DOHH2 (cell line): ENCODE data around the gene GALNT12.

Experiments used
- H3F3A ChIP-seq: fragments of 200-600 bp; sonication (generic), shearing (Covaris generic); 2 replicates; pipeline ENCODE4 v1.6.0; 2016; ENCODE audit warnings: antibody characterized with exemption, mild to moderate bottlenecking; ENCODE audit not compliant: control insufficient read depth, insufficient read depth
- H3K27ac ChIP-seq: fragments of 200-600 bp; sonication (generic); 2 replicates; pipeline ENCODE4 v1.5.1; 2014; ENCODE audit warnings: low read depth, mild to moderate bottlenecking, low read length, moderate library complexity
- H3K27me3 ChIP-seq: fragments of 200-600 bp; sonication (generic); 2 replicates; pipeline ENCODE4 v1.6.1; 2014; ENCODE audit warnings: mild to moderate bottlenecking, low read length, mixed read lengths; ENCODE audit not compliant: control insufficient read depth
- H3K36me3 ChIP-seq: fragments of 200-600 bp; sonication (generic); 2 replicates; pipeline ENCODE4 v1.6.1; 2014; ENCODE audit warnings: mild to moderate bottlenecking, low read length, moderate library complexity, mixed read lengths; ENCODE audit not compliant: control insufficient read depth
- H3K4me1 ChIP-seq: fragments of 200-600 bp; sonication (generic); 2 replicates; pipeline ENCODE4 v1.6.1; 2014; ENCODE audit warnings: mild to moderate bottlenecking, low read length, mixed read lengths; ENCODE audit not compliant: control insufficient read depth
- H3K4me2 ChIP-seq: fragments of 200-600 bp; sonication (generic); 2 replicates; pipeline ENCODE4 v1.6.0; 2014; ENCODE audit warnings: mild to moderate bottlenecking, low read length, moderate library complexity
- H3K4me3 ChIP-seq: fragments of 200-600 bp; sonication (generic); 2 replicates; pipeline ENCODE4 v1.5.1; 2014; ENCODE audit warnings: mild to moderate bottlenecking, low read length, mixed read lengths
- H3K79me2 ChIP-seq: fragments of 200-600 bp; sonication (generic); 2 replicates; pipeline ENCODE4 v1.6.1; 2014; ENCODE audit warnings: mild to moderate bottlenecking, low read length, mixed read lengths; ENCODE audit not compliant: control insufficient read depth
- H3K9me2 ChIP-seq: fragments of 200-600 bp; sonication (generic); replicated peaks from 2 replicates; pipeline ENCODE4 v1.6.1; 2014; ENCODE audit warnings: mild to moderate bottlenecking, low read length, mixed read lengths; ENCODE audit not compliant: control insufficient read depth
- H3K9me3 ChIP-seq: fragments of 200-600 bp; sonication (generic); 2 replicates; pipeline ENCODE4 v1.6.1; 2014; ENCODE audit warnings: antibody characterized with exemption, low read length, mixed read lengths; ENCODE audit not compliant: control insufficient read depth, insufficient read depth
- H4K20me1 ChIP-seq: fragments of 200-600 bp; sonication (generic); 2 replicates; pipeline ENCODE4 v1.6.0; 2014; ENCODE audit warnings: low read depth, mild to moderate bottlenecking, antibody characterized with exemption, low read length, moderate library complexity; ENCODE audit not compliant: control insufficient read depth, insufficient read depth
- EZH2phosphoT487 ChIP-seq: fragments of 200-600 bp; sonication (generic); IDR thresholded peaks from 2 replicates; pipeline ENCODE4 v1.6.1; 2017; ENCODE audit warnings: borderline replicate concordance, mild to moderate bottlenecking, antibody characterized with exemption, low read length, moderate library complexity, mixed read lengths
- TF ChIP-seq, protein P1 (sequence below): fragments of 200-600 bp; sonication (generic); IDR thresholded peaks from one replicate; pipeline ENCODE4 v1.5.1; 2014; ENCODE audit warnings: antibody characterized with exemption, mild to moderate bottlenecking, low read depth, low read length; ENCODE audit not compliant: poor library complexity, severe bottlenecking

The GALNT12 gene

DNA sequence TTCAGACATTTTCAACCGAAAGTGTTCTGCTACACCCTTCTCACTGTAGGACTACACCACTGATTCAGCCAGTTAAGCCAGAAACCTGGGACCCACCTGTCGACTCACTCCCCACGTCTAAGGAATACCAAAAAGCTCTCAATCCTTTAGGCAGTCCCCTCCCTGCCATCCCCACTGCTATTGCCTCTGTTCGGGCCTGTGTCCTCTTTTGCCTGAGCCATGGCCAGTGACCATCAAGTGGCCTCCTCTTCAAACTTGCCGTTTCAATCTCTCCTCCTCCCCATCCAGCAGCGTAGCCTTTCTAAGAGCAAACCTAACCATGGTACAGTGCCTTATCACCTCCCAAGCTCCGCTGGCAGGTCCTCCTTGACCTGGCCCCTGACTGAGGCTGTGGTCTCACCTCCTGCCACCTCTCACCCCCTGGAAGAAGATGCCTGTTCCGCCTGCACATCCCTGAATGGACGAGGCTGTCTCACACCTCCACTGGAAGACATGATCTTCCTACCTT, 64.1 kb downstream of the GALNT12 start:
- TF ChIP-seq, protein P1, sequence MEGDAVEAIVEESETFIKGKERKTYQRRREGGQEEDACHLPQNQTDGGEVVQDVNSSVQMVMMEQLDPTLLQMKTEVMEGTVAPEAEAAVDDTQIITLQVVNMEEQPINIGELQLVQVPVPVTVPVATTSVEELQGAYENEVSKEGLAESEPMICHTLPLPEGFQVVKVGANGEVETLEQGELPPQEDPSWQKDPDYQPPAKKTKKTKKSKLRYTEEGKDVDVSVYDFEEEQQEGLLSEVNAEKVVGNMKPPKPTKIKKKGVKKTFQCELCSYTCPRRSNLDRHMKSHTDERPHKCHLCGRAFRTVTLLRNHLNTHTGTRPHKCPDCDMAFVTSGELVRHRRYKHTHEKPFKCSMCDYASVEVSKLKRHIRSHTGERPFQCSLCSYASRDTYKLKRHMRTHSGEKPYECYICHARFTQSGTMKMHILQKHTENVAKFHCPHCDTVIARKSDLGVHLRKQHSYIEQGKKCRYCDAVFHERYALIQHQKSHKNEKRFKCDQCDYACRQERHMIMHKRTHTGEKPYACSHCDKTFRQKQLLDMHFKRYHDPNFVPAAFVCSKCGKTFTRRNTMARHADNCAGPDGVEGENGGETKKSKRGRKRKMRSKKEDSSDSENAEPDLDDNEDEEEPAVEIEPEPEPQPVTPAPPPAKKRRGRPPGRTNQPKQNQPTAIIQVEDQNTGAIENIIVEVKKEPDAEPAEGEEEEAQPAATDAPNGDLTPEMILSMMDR = no peak
- TF ChIP-seq EZH2phosphoT487 = no peak

DNA sequence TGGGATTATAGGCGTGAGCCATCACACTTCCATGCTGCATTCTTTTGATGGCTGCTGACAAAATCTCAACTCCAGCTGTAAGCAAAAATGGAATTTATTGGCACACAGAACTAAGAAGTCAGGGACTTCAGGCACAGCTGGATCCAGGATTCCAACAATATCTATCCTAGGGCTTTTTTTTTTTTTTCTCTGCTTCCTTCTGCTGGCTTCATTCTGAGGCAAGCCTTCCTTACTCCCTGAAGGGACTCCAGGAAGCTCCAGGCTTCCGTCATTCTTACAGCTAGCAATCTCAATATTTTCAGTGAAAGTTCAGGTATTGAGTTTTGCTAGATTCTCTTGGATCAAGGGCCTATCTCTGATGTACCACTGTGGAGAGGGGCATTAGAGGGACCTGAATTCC, 66.1 kb downstream of the GALNT12 start:
- Histone ChIP-seq H3K9me3 (no peaks in the 10 kb centered on the region), H3K9me2 (no peaks in the 10 kb centered on the region; the same call in 1 of the 2 replicates), H3K4me2 (no peak overlapping the region), H3K4me1 (no peaks in the 10 kb centered on the region), H3K79me2 (no peaks in the 10 kb centered on the region), H3K27me3 (no peaks in the 10 kb centered on the region), H3K27ac (no peak overlapping the region), H3K4me3 (no peak overlapping the region), H3K36me3 (no peaks in the 10 kb centered on the region), H3F3A (no peaks in the 10 kb centered on the region), H4K20me1 (no peaks in the 10 kb centered on the region)
- TF ChIP-seq EZH2phosphoT487 = no peak
- TF ChIP-seq, protein P1 = no peak

More for the DNA sequence above, 64.1 kb downstream of the GALNT12 start:
- no peak overlapping the region for H3K27ac ChIP-seq
- no peaks in the 10 kb centered on the region for H3F3A ChIP-seq
- no peaks in the 10 kb centered on the region; the same call in 1 of the 2 replicates for H3K9me2 ChIP-seq
- H3K4me1 ChIP-seq = peaks cover 10% of the 10 kb centered on the region
- no peaks in the 10 kb centered on the region for H4K20me1 ChIP-seq
- no peaks in the 10 kb centered on the region for H3K79me2 ChIP-seq
- H3K27me3 ChIP-seq = no peaks in the 10 kb centered on the region
- no peak overlapping the region for H3K4me3 ChIP-seq
- H3K9me3 ChIP-seq = no peaks in the 10 kb centered on the region
- no peaks in the 10 kb centered on the region for H3K36me3 ChIP-seq
- no peak overlapping the region for H3K4me2 ChIP-seq

DNA sequence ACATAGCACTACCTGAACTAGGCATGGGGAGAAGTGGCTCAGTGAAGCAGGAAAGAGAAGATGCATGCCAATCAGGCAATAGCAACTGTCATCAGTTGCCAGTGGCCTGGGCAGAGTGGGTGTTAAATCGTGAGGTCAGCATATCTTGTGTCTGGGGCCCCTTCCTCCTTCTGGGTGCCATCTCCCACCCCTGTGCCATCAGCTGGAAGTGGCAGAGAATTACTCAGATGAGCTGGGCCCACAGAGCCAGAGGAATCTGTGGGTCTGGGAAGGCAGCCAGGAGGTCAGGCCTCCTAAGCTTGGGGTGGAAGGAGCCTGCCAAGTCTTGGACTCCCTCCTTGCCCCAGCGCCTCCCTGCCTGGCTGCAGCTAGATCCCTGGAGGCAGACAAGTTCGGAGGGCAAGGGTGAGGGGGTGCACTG, 66.5 kb downstream of the GALNT12 start:
- Histone ChIP-seq H3K4me2 (no peak overlapping the region), H3F3A (no peaks in the 10 kb centered on the region), H3K27me3 (no peaks in the 10 kb centered on the region), H3K4me1 (no peaks in the 10 kb centered on the region), H3K27ac (no peak overlapping the region), H3K79me2 (no peaks in the 10 kb centered on the region), H3K9me2 (no peaks in the 10 kb centered on the region; the same call in 1 of the 2 replicates), H3K36me3 (no peaks in the 10 kb centered on the region), H4K20me1 (no peaks in the 10 kb centered on the region), H3K9me3 (no peaks in the 10 kb centered on the region), H3K4me3 (no peak overlapping the region)
- TF ChIP-seq, protein P1 = no peak
- no peak for TF ChIP-seq EZH2phosphoT487
